Measurements from ENCODE around the gene XCL2.
"Not testable (repeated sequence)": the region's sequence is repeated elsewhere in the genome, so short reads cannot be mapped to it uniquely, and the experiment has no call there.

Gene XCL2

GRCh38 chr1:168556647-168557046 lies 12.8 kb upstream of the XCL2 start:
- no peak for DNase-seq (ENCODE audit: low read depth in 2 of 2)

GRCh38 chr1:168555508-168556046 lies 11.8 kb upstream of the XCL2 start:
- DNase-seq (ENCODE audit: low read depth in 2 of 2): no peak

GRCh38 chr1:168554603-168555483 lies 11.0 kb upstream of the XCL2 start:
- DNase-seq (ENCODE audit: low read depth in 2 of 2): no peak

GRCh38 chr1:168553680-168554553 lies 10.1 kb upstream of the XCL2 start:
- no peak for DNase-seq (ENCODE audit: low read depth in 2 of 2)

GRCh38 chr1:168552961-168553360 lies 9.2 kb upstream of the XCL2 start:
- DNase-seq (ENCODE audit: low read depth in 2 of 2): no peak

- no peak for DNase-seq (ENCODE audit: low read depth in 2 of 2)
Measured at GRCh38 chr1:168551688-168552087, 7.9 kb upstream of the XCL2 start.

GRCh38 chr1:168550971-168551370 lies 7.2 kb upstream of the XCL2 start:
- DNase-seq (ENCODE audit: low read depth in 2 of 2): no peak

GRCh38 chr1:168546553-168546895 lies 2.7 kb upstream of the XCL2 start:
- not testable (repeated sequence) for DNase-seq (ENCODE audit: low read depth in 2 of 2)

- not testable (repeated sequence) for DNase-seq (ENCODE audit: low read depth in 2 of 2)
Measured at GRCh38 chr1:168545678-168546552, 2.1 kb upstream of the XCL2 start.

GRCh38 chr1:168542978-168543377 lies 819 bp downstream of the XCL2 start:
- DNase-seq (ENCODE audit: low read depth in 2 of 2): not testable (repeated sequence)

GRCh38 chr1:168540798-168541197 lies 3.0 kb downstream of the XCL2 start:
- not testable (repeated sequence) for DNase-seq (ENCODE audit: low read depth in 2 of 2)

GRCh38 chr1:168535536-168535935 lies 8.3 kb downstream of the XCL2 start:
- no peak for DNase-seq (ENCODE audit: low read depth in 2 of 2)

- no peak for DNase-seq (ENCODE audit: low read depth in 2 of 2)
Measured at GRCh38 chr1:168531615-168532345, 12.0 kb downstream of the XCL2 start.

GRCh38 chr1:168529518-168529917 lies 14.3 kb downstream of the XCL2 start:
- DNase-seq (ENCODE audit: low read depth in 2 of 2): no peak

GRCh38 chr1:168521401-168522000 lies 22.3 kb downstream of the XCL2 start:
- no peak for DNase-seq (ENCODE audit: low read depth in 2 of 2)

- no peak for DNase-seq (ENCODE audit: low read depth in 2 of 2)
Measured at GRCh38 chr1:168520832-168521231, 23.0 kb downstream of the XCL2 start.

GRCh38 chr1:168520052-168520751 lies 23.6 kb downstream of the XCL2 start:
- peak in 1 of 2 experiments; percentile 6 for DNase-seq (ENCODE audit: low read depth in 2 of 2)

GRCh38 chr1:168518813-168519212 lies 25.0 kb downstream of the XCL2 start:
- no peak for DNase-seq (ENCODE audit: low read depth in 2 of 2)

GRCh38 chr1:168518201-168518689 lies 25.6 kb downstream of the XCL2 start:
- DNase-seq (ENCODE audit: low read depth in 2 of 2): no peak

GRCh38 chr1:168514455-168514854 lies 29.3 kb downstream of the XCL2 start:
- DNase-seq (ENCODE audit: low read depth in 2 of 2): no peak

All from stimulated activated CD4-positive, alpha-beta T cell treated with anti-CD3 and anti-CD28 coated beads, Interleukin-12 subunit alpha, Interleukin-12 subunit beta, amount 100 ng/mL, for 24 hours (primary cell).